ENCODE data around the gene PNKP.
A peak's percentile ranks its signal among the peaks of the same experiment; 100 is the strongest.
"Not testable (repeated sequence)": the region's sequence is repeated elsewhere in the genome, so short reads cannot be mapped to it uniquely, and the experiment has no call there.

Gene PNKP

DNA sequence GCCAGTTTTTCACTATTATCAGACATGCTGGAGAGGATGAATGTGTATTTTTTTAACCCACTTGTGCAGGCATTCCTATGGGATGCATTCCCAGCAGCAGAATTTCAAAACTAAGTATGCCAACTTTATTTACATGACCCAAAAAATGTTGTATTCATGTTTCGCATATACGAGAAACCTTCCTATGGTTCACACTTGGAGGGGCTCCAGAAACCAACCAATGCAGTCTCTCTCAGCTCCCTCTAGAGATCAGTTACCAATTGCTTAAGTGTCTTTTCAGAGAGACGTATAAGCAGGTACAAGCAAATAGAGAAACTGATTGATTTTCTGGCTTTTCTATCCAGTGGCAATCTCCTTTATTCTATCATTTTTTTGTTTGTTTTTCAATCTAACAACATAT is 22.0 kb downstream of the PNKP start:
- DNase-seq (ENCODE audit: low read depth), result peak; percentile 49

DNA sequence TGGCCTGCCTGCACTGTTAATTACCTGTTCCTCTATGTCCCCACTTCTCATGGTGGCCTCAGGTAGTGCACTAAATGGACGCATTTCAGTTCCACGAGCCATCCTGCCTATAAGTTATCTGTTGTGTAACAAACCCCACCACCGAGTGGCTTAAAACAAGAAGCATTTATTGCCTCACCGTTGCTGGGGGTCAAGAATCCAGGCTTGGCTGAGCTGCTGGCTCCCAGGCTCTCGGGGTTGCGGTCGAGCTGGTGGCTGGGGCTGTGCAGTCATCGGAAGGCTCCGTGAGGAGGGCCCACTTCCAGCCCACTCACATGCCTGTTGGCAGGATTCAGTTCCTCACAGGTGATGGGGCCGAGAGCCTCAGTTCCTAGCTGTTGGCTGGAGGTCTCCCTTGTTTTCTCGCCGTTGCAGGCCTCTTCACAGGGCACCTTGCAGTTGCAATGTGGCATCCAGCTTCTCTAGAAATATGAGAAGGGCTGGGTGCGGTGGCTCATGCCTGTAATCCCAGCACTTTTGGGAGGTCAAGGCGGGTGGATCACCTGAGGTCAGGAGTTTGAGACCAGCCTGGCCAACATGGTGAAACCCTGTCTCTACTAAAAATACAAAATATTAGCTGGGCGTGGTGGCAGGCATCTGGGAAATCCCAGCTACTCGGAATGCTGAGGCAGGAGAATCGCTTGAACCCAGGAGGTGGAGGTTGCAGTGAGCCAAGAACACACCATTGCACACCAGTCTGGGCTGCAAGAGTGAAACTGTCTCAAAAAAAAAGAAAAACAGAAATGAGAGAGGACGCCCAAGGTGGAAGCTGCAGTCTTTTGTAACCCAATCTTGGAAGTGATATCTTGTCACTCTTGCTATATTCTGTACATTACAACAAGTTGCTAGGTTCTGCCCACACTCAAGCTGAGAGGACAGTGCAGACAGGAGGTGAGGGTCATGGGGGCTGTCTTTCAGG is 23.0 kb downstream of the PNKP start:
- DNase-seq (ENCODE audit: low read depth), result no peak

DNA sequence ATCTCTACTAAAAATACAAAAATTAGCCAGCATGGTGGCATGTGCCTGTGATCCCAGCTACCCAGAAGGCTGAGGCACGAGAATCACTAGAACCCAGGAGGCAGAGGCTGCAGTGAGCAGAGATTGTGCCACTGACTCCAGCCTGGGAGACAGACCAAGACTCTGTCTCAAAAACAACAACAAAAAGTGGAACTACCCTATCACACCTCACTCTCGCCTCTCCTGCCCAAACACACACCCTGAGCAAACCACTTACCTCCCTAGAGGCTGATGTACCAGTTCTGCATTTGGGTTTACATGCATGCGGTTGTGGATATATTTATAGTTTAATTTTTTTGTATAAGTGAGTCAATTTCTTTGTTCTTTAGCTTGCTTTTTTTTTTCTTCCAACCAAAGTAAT is 24.1 kb downstream of the PNKP start:
- no peak for DNase-seq (ENCODE audit: low read depth)

DNA sequence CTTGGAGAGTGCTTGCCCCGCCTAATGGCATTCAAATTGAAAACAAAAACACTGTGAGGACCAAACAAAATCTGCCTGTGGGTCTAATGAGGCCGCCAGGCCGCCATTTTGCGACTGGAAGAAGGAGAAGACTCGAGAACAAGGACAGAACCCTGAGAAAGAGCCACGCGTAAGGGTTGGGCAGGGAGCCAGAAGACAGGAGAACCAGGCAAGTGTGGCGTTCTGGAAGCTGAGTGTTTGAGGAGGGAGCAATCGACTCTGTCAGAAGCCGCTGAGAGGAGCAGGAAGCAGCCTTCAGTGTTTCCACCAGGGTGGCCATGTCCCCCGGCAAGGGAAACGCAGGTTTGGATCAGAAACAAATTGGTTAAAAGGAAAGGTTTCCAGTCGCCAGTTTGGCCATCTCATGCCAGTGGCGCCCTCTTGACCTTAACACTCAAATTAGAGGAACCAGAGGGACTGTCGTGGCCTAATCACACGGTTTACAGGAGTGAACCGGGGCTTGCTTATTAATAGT is 26.6 kb downstream of the PNKP start:
- DNase-seq (ENCODE audit: low read depth), result no peak

DNA sequence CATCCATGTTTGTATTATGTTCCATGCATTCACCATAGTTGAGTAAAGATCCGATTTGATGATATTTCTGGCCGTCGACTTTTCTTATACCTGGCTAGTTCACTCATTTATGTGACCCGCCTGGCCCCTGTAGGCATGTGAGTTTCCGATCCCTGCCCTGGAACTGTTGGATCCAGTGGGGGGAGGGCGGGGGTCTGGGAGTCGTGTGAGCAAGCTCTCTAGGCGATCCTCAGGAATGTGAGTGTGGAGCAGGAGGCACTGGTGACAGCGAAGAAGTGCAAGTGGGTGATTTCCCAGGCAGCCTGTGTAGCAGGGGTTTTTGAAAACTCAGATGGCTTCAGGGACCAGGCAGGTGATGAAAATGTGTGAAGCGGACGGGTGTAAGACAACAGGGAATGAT is 27.1 kb downstream of the PNKP start:
- no peak for DNase-seq (ENCODE audit: low read depth)

DNA sequence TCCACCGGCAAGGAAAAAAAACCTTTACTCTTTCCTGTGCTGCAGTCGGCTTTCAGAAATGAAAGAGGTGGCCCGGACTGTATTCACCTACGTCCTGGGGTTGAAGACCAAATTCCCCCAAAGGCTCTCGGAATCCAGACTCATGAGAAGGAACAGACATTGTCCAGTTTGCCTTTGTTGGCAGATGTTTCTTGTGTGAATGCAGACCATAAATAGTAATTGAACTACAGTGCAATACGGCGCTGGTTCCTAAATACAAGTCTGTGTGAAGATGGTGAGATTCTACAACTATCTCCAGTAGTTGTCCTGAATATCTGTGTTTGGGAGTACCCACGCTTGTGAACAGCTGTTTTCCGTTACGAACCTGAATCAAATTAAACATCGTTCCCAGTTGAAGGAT is 27.7 kb downstream of the PNKP start:
- no peak for DNase-seq (ENCODE audit: low read depth)

DNA sequence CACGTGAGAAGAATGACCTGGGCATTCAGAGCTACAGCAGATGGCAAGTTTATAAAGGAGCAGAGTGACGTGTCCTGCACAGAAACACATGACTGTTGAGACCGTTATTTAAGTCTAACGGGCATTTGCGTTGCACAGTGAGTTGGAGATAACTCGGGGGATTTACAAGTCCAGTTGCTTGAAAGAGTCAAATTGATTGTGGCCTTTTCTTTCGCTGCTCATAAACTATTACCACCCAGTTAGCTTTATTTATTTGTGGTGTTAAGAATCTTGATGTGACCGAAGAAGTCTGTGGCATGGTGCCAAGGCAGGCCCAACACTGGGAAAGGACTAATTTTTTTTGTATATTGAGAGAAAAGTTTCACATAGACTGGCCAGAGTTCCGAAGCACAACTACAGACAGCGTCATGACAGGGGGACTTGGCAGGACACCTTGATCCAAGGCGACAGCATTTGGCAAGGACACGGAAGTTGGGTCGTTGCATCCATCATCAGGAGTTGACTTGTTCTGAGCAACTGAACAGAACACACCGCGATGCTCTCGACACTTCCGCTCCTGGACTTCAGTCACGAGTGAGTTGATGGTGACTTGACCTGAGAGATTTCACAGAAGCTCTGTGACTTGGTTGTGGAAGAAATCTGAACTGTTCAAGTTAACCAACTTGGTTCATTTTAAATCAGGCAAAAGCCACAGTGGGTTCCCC is 28.3 kb downstream of the PNKP start:
- no peak for DNase-seq (ENCODE audit: low read depth)

DNA sequence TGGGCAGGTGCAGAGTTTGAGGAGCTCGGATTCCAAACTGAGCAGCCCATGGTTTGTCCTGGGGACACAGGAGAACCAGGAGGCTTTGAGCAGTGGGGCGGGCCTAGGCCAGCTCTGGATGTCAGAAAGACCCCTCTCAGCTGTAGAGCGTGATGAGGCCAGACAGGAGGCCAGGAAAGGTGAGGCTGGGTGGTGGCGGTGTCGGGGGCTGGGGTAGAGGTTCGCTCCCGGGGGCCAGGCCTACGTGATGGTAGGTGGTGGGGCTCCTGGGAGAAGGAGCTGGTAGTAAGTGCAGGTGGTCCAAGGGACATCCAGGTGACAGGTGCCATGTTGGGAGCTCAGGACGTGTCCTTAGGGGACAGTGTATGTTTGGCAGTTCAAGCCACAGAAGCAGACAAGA is 30.0 kb downstream of the PNKP start:
- no peak for DNase-seq (ENCODE audit: low read depth)

DNA sequence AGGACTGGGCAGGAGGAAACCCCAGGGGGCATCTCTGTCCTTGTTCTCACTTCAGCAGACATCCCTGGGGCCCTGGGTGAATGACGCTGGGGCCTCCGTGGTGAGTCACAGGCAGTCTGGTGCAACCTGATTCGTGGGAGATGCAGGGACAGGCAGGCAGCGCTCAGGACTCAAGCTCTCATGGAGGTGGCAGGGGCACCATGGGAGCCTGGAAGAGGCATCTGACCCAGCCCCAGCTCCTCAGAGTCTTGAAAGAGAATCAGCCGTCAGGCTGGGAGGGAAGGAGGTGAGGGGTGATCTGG is 30.4 kb downstream of the PNKP start:
- no peak for DNase-seq (ENCODE audit: low read depth)

DNA sequence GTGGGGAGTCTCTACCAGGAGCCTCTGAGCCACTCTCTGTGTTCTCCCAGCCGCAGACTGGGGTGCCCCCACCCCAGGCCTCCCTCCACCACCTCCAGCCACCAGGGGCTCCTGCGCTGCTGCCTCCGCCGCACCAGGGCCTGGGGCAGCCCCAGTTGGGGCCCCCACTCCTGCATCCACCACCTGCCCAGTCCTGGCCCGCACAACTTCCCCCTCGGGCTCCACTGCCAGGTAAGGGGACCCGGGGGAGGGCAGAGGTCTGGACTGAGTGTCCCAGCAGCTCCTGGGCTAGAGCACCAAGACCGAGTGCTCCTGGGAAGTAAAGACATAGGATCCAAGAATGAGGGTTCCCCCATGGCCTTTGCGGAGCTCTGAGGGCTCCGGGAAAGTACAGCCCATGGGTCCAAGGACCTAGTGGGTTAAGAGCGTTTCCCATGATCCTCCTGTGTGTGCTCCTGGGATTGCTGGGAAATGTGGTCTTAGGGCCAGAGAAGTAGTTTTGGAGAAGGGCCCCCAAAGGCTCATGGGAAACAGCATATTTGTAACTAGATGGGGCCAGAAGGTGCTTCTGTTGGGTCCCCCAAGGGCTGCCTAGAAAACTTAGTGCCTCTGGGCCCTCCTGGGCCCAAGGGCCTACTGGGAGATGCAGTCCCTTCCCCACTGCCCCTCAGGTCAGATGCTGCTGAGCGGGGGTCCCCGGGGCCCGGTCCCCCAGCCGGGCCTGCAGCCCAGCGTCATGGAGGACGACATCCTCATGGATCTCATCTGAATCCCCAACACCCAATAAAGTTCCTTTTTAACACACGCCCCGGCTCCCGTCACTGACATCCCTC is 31.0 kb downstream of the PNKP start:
- no peak for DNase-seq (ENCODE audit: low read depth)

DNA sequence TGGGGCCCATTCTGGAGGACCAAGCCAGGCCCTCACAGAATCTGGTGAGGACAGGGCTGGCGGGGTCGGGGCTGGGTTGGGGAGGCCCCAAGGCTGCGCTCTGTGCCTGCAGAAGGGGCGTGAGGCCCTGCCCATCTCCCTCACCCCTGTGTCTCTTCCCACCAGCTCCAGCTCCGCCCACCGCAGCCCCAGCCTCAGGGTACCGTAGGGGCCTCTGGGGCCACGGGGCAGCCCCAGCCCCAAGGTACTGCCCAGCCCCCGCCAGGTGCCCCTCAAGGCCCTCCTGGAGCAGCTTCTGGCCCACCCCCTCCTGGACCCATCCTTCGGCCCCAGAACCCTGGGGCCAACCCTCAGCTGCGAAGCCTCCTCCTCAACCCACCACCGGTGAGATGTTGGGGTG is 31.8 kb downstream of the PNKP start:
- DNase-seq (ENCODE audit: low read depth), result no peak

DNA sequence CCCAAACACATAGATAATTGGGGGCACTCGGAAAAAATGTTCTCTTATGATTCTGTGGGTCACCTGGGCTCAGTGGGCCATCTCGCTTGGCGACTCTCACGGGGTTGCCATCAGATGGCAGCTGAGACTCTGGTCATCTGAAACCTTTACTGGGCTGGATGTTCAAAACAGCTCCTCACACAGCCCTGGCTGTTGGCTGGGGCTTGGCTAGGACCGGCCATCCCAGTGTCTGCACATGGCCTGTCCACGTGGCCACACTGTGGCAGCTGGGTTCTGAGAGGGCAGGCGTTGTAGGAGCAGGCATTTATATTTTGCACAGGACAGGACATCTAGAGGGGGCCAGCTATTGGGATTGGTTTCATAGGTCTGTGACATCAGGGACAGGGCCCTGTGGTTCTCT is 33.8 kb downstream of the PNKP start:
- no peak for DNase-seq (ENCODE audit: low read depth)

DNA sequence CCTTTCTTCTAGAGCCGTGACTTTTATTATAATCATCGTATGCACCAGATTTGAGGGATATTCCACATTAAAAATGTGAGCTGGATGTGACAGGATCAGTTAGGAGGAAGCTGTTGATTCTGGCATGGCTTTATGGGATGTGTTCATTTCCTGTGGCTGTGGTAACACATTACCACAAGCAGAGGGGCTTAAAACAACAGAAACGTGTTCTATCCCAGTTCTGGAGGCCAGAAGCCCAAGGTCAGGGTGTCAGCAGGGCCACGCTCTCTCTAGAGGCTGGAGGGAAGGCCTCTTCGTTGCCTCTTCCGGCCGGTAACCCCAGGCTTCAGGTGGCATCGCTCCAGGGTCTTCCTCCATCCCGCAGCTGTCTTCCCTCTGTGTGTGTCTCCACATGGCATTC is 34.8 kb downstream of the PNKP start:
- no peak for DNase-seq (ENCODE audit: low read depth)

DNA sequence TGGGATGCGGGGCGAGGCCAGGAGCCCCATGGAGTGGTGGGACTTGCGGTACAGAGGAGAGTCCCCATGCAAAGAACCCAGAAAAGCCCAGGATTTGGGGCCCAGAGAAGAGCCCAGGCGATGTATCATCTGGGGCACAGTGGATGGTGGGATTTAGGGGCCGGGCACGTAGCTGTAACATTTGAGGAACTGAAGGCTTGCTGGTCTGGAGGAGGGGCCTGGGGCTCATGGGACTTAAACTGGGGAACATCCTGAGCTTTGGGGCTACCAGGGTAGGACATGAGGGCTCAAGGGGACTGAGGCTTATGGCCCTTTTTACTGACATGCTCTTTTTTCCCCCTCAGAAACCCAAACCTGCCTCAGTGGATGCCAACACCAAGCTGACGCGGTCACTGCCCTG is 35.8 kb downstream of the PNKP start:
- DNase-seq (ENCODE audit: low read depth), result no peak

DNA sequence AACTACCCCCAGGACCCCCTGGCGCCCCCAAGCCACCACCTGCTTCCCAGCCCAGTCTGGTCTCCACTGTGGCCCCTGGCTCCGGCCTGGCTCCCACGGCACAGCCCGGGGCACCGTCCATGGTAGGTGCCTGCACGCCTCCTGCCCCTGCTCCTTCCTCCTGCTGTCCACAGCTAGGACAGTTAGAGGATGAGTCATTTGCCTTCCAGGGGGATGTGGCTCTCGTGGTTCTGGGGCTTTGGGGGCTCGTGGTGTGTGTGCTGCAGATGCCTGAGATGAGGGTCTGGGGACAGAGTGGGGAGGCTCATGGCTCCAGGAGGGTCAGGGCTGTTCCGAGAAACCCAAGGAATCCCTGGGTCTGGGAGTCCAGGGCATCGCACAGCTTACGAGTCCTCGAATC is 36.6 kb downstream of the PNKP start:
- no peak for DNase-seq (ENCODE audit: low read depth)

DNA sequence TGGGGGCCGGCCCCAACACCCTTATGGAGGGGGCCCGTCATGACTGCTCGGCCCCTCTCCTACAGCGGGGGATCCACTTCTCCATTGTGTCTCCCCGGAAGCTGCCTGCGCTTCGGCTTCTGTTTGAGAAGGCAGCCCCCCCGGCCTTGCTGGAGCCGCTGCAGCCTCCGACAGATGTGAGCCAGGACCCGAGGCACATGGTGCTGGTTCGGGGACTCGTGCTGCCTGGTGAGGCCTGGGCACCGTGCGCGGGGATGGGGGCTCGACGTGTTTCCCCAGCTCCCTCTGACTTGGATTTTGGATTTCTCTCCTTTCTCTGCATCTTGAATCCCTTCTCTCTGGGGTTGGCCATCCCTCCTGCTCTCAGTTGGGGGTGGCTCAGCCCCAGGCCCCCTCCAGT is 37.7 kb downstream of the PNKP start:
- no peak for DNase-seq (ENCODE audit: low read depth)

DNA sequence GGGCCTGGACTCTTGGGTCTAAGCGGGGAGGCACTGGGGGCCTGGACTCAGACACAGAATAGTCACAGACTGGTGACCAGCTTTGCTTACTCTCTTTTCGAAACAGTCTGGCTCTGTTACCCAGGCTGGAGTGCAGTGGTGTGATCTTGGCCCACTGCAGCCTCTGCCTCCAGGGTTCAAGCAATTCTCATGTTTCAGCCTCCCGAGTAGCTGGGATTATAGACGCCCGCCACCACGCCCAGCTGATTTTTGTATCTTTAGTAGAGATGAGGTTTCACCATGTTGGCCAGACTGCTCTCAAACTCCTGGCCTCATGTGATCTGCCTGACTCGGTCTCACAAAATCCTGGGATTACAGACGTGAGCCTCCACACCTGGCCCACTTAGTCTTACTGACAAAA is 38.2 kb downstream of the PNKP start:
- no peak for DNase-seq (ENCODE audit: low read depth)

DNA sequence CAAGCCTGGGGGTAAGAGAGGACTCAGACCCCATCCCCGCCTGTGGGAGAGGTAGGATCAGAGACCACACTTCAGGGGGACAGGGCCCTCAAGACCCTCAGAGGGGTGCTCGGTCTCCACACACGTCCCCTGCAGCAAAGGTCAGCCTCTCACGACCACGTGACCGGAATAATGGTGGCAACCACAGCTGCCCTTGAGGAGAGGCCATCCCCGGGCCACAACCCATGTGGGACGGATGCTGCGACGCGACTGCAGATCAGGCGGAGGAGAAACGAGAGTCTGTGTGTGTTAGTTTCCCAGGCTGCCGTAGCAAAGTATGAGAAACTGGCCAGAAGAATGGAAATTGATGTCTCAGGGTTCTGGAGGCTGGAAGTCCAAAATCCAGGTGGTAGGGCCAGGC is 40.3 kb downstream of the PNKP start:
- DNase-seq (ENCODE audit: low read depth), result no peak

DNA sequence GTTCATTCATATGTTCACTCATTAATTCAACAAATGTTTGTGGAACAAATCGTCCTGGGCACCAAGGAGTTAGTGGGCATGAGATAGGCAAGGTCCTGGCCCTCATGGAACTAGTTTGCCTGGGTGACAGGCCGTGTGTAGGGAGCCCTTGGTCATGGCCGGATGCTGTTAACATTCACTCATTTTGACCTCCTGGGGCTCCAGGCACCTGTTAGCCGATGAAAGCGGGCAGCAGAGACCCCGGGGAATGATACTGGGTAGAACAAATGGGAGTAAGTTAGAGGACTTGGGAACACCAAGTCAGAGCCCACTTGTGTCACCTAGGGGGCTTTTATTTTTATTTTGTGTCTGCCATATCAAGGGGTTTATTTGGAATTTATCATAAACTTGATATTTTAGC is 42.7 kb downstream of the PNKP start:
- no peak for DNase-seq (ENCODE audit: low read depth)

DNA sequence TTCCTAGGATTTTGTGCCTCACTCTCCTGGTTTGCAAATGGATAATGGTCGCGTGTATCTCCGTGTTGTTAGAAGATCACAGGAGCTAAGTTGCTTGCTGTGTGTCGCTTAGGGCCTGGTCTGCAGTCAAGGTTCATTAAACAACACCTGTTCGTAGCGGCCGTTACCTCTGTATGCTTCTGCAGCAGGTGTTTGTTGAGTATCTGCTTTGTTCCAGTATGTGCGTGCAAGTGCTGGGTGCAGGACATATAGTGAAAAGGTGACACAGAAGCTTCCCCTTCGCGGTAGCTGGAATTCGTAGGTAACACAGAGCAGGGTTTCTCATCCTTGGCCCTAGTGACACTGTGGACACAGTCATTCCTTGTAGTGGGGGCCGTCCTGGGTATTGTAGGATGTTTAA is 43.9 kb downstream of the PNKP start:
- no peak for DNase-seq (ENCODE audit: low read depth)

DNA sequence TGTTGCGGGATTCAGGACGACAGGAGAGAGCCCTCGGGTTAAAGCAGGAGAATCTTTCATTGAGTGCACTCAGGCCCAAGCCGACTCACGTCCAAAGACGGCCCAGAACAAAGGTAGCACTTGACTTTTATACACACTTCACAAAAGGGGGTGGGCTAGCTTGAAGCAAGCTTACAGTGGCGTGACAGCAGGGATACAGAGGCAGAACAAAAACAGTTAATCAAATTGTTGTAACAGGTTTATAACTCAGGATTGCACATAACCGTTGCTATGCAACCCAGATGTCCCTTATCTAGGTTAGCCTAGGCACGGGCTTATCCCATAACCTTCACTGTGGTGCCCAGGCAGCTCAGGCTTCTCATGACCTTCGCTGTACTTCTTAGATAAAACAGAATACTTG is 47.3 kb downstream of the PNKP start:
- DNase-seq (ENCODE audit: low read depth), result no peak

DNA sequence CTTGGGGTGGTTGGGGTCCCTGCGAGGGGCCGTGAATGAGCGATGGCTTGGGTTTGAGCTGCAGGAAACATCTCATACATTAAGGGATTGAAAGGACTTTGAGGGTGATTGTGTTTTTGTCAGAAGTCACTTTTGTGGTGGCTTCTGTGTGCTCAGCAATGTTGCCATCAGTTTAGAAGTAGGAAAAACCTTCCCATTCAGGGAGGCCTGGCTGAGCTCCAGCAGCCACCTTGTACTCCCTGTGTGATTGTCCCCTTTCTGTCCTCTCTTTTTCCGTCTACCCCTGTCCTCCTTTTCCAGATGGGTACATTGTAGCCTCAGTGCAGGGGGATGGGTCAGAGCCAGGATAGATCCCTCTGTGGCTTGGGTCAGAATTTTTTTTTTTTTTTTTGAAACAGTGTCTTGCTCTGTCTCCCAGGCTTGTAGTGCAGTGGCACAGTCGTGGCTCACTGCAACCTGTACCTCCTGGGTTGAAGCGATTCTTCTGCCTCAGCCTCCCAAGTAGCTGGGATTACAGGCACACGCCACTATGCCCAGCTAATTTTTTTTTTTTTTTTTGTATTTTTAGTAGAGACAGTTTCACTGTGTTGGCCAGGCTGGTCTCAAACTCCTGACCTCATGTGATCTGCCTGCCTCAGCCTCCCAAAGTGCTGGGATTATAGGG is 47.8 kb downstream of the PNKP start:
- not testable (repeated sequence) for DNase-seq (ENCODE audit: low read depth)
